Right lobe of liver (tissue), 6 donors: ENCODE measurements around the gene PINK1. TPM values are rescaled to one million over a fixed set of nuclear protein-coding genes. Genes with fewer than 3 reads are reported as not detected.

Source experiments
- ATAC-seq, 4 donors: fragments of 200-7000 bp; cut with Tn5 transposase; one replicate each; pipeline ENCODE4 v1.9.1; 2020; ENCODE audit warnings: mild to moderate bottlenecking in 4 of 4, moderate library complexity in 4 of 4
- DNase-seq, 3 donors: peaks; one replicate each; pipeline ENCODE4 v3.0.0-alpha.2; 2020
- H3K27ac ChIP-seq, 3 donors: fragments of 200-600 bp; one replicate each; pipeline ENCODE4 v1.8.0; 2022
- H3K27me3 ChIP-seq, 2 donors: fragments of 200-600 bp; one replicate each; pipeline ENCODE4 v1.8.0; 2022
- H3K36me3 ChIP-seq, 4 donors: fragments of 200-600 bp; sonication (generic) in 1 of 4; one replicate each; pipeline versions ENCODE4 v1.5.1 to v1.8.0; 2017 to 2022; ENCODE audit warnings: control low read depth in 1 of 4
- H3K4me1 ChIP-seq, 4 donors: fragments of 200-600 bp; sonication (generic) in 1 of 4; one replicate each; pipeline versions ENCODE4 v1.5.1 to v1.8.0; 2017 to 2022; ENCODE audit warnings: control low read depth in 1 of 4
- H3K4me3 ChIP-seq, 3 donors: fragments of 200-600 bp; one replicate each; pipeline ENCODE4 v1.8.0; 2022
- H3K9me3 ChIP-seq, 4 donors: fragments of 200-600 bp; sonication (generic) in 1 of 4; one replicate each; pipeline versions ENCODE4 v1.5.1 to v1.8.0; 2017 to 2022; ENCODE audit warnings: control low read depth in 1 of 4
- POLR2A ChIP-seq: fragments of 450-650 bp; IDR thresholded peaks from one replicate; pipeline ENCODE4 v1.6.1; 2017; ENCODE audit warnings: antibody characterized with exemption, mild to moderate bottlenecking
- WGBS: methylation state at CpG from one replicate; pipeline ENCODE4 v1.1.6; 2018; ENCODE audit warnings: low coverage, low lambda C conversion rate; ENCODE audit not compliant: insufficient coverage; ENCODE audit errors: missing lambda C conversion rate; 5-methylcytosine and 5-hydroxymethylcytosine counted together
- intact Hi-C, 2 donors: fragments of 100-400 bp; cut with DNase I; formaldehyde crosslinking; loops; one replicate each; pipeline versions ENCODE4 v1.11.2 to v1.14.1; 2022
- total RNA-seq, 6 experiments: library from RNA; depleted of rRNA in 2 of 6; stranded (reverse); fragments of >200 nt in 2 of 6; fragmentation: NEBNext Ultra II Directional in 3 of 6; extraction: Animal tissue kit (Norgen Biotek cat#: 25700) in 3 of 6; gene quantifications; one replicate each; pipeline versions ENCODE4 v1.1.0 to v1.2.4, GENCODE V29; 2016 to 2023
- TF ChIP-seq, protein P1 (sequence below), 4 donors: fragments of 200-600 bp in 3 of 4; fragments of 450-650 bp in 1 of 4; IDR thresholded peaks; one replicate each; pipeline versions ENCODE4 v1.5.1 to v1.8.0; 2016 to 2022; ENCODE audit warnings: antibody characterized with exemption in 4 of 4, mild to moderate bottlenecking in 2 of 4
- donor health status: DM: no; HTN: yes; CAD: no.
- donor health status: DM: no; HTN: no; CAD: no.
- donor health status: DM: no; HTN: no; CAD: no.
- donor health status: DM: no; HTN: yes; CAD: no.
- donor health status: DM: no; HTN: yes; CAD: no.

The PINK1 gene
- total RNA-seq, 6 experiments from 2014 or later = 67.3 to 94.1 (median 83.0) TPM

DNA sequence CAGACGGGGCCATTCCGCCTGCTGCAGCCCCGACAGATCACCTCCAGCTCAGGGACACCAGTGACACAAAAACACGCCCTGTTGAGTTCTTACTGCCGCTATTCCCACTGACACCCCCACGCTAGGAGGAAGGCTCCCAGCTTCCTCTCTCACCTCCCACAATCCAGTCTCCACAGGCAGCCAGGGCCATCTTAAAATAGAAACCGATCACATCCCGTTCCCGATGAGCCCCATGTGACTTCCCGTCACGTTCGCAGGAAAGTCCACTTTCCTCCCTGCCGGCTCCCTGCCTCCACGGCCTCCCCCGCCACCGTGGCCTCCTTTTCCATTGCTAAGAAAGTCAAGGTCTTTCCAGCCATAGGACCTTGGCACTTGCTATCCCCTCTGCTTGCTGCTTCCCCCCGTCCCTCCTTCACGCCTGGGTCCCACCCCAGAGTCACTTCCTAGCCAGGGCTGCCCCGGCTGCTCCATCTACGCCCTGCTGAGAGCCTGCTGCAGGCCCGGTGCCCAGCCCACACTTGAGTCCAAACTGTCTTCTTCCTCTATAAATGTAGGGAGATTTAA lies 51.9 kb downstream of the PINK1 start:
- Histone ChIP-seq H3K9me3 (no peaks in the 10 kb centered on the region), H3K27ac (peak overlapping the region; percentile 65 to 67 (median 66)), H3K4me1 (no peaks in the 10 kb centered on the region), H3K27me3 (no peaks in the 10 kb centered on the region), H3K36me3 (no peaks in the 10 kb centered on the region), H3K4me3 (peak overlapping the region; percentile 9 to 32 (median 14))
- TF ChIP-seq, protein P1, sequence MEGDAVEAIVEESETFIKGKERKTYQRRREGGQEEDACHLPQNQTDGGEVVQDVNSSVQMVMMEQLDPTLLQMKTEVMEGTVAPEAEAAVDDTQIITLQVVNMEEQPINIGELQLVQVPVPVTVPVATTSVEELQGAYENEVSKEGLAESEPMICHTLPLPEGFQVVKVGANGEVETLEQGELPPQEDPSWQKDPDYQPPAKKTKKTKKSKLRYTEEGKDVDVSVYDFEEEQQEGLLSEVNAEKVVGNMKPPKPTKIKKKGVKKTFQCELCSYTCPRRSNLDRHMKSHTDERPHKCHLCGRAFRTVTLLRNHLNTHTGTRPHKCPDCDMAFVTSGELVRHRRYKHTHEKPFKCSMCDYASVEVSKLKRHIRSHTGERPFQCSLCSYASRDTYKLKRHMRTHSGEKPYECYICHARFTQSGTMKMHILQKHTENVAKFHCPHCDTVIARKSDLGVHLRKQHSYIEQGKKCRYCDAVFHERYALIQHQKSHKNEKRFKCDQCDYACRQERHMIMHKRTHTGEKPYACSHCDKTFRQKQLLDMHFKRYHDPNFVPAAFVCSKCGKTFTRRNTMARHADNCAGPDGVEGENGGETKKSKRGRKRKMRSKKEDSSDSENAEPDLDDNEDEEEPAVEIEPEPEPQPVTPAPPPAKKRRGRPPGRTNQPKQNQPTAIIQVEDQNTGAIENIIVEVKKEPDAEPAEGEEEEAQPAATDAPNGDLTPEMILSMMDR (IDR thresholded peaks at IDR 0.05) = no peak
- TF ChIP-seq POLR2A = no peak
- ATAC-seq = peak; percentile 64 to 71 (median 68)
- WGBS = 64% methylated on average over 9 of the region's 21 CpGs
- intact Hi-C loops = no loop called here
- DNase-seq = peak; percentile 64 to 73 (median 64)

DNA sequence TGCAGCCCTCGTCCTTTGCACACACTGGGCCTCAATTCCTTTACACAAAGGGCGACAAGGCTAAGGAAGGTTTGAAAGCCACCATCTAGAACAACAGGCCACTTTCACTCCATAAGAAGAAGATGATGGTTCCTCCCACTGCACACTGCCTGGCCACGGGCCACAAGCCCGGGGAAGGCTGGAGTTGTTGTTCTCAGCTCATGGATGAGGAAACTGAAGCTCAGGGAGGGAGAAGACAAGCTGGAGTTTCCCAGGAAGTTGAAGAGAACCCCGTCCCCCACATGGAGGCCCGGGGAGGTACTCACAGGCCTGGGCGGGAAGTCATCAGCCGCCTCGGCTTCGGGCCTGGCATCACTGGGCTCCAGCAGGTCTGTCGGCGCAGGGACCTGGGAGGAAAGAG lies 52.5 kb downstream of the PINK1 start:
- Histone ChIP-seq H3K4me3 (no peak overlapping the region), H3K27me3 (no peaks in the 10 kb centered on the region), H3K4me1 (no peaks in the 10 kb centered on the region), H3K27ac (peak overlapping the region; percentile 26 to 66 (median 65)), H3K9me3 (no peaks in the 10 kb centered on the region), H3K36me3 (no peaks in the 10 kb centered on the region)
- TF ChIP-seq, protein P1 (IDR thresholded peaks at IDR 0.05) = no peak
- TF ChIP-seq POLR2A = no peak
- intact Hi-C loops = no loop called here
- ATAC-seq (peak in 1 of 4 donors; percentile 4), DNase-seq (no peak)
- 46% methylated on average over 4 of the region's 12 CpGs for WGBS

DNA sequence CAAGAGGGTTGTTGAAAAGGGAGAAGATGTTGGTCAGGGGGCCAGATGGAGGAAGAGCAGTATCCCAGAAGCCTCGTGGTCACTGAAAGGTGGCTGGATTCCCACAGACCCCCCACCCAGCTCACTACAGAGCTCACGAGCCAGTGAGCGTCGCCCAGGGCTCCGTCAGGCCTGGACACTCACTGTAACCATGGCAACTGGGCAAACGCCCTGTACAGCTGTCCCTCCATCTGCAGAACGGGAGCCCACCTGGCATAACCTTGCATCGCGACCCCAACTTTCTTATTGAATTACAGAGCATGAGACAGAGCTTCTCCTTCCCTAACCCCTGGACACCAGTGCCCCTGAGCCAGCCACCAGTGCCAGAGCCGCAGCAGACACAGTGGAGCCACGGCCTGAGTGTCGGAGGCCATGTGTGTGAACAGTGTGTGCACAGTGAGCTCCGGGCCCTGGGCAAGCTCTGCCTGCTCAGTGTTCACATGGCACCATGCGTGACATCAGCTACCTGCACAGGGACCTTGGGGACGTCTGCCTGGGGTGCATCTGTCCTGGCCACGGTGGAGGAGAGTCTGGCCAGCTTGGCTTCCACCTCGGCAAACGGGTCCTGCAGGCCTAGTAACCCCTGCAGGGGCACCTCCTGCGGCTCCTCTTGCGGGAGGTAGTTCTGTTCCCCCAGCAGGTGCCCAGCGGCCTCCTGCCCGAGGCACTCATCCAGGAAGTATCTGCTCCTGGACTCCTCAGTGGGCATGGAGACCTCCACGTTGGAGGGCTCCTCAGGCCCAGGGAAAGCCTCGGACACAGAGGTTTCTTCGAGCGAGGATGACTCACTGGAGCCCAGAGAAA lies 53.8 kb downstream of the PINK1 start:
- WGBS = 81% methylated on average over 5 of the region's 26 CpGs
- Histone ChIP-seq H3K36me3 (no peaks in the 10 kb centered on the region), H3K4me3 (no peak overlapping the region), H3K27ac (no peak overlapping the region), H3K9me3 (no peaks in the 10 kb centered on the region), H3K4me1 (no peaks in the 10 kb centered on the region), H3K27me3 (no peaks in the 10 kb centered on the region)
- TF ChIP-seq, protein P1 (IDR thresholded peaks at IDR 0.05) = no peak
- no peak for ATAC-seq
- intact Hi-C loops = no loop called here
- no peak for DNase-seq

DNA sequence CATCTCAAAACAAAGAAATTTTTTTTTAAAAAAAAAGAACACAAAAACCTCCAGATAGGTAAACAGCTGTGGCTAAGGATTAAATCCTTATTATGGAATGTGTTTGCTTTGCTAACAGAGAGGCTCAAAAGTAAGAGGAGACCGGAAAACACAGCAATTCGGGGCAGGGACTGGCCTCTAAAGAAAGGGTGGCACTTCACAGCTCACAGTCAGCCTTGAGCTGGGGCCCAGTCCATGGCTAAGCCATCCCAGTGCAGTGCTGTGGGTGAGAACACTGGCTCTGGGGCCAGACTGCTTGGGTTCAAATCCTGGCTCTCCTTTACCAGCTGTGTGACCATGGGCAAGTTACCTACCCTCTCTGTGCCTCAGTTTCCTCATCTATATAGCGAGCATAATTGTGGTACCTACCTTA lies 56.4 kb downstream of the PINK1 start:
- H3K4me3 ChIP-seq = no peak overlapping the region
- no peaks in the 10 kb centered on the region for H3K4me1 ChIP-seq
- WGBS = 90% methylated on average over 3 of the region's 3 CpGs
- intact Hi-C loops = loop anchor here in 1 of 2 donors (10.0 kb wide), 1 partner anchor 505 kb away; no protein-coding TSS in a partner anchor
- ATAC-seq = no peak
- no peak overlapping the region for H3K27ac ChIP-seq
- no peak for TF ChIP-seq POLR2A
- TF ChIP-seq, protein P1 (IDR thresholded peaks at IDR 0.05) = no peak
- no peaks in the 10 kb centered on the region for H3K27me3 ChIP-seq
- no peaks in the 10 kb centered on the region for H3K9me3 ChIP-seq
- H3K36me3 ChIP-seq = no peaks in the 10 kb centered on the region
- no peak for DNase-seq
